ENCODE results near the gene WDR1.

Gene WDR1

GRCh38 chr4:10091531-10092181 lies 24.9 kb downstream of the WDR1 start:
- no peak for DNase-seq (ENCODE audit: low spot score)
- no peak for TF ChIP-seq CTCF (IDR thresholded peaks at IDR 0.05; ENCODE audit: extremely low read depth, missing control alignments)

GRCh38 chr4:10090467-10091250 lies 25.9 kb downstream of the WDR1 start:
- DNase-seq (ENCODE audit: low spot score): no peak
- no peak for TF ChIP-seq CTCF (IDR thresholded peaks at IDR 0.05; ENCODE audit: extremely low read depth, missing control alignments)

GRCh38 chr4:10089346-10089745 lies 27.3 kb downstream of the WDR1 start:
- no peak for DNase-seq (ENCODE audit: low spot score)
- TF ChIP-seq CTCF (IDR thresholded peaks at IDR 0.05; ENCODE audit: extremely low read depth, missing control alignments): peak; percentile 3

GRCh38 chr4:10088135-10089010 lies 28.2 kb downstream of the WDR1 start:
- DNase-seq (ENCODE audit: low spot score): no peak
- TF ChIP-seq CTCF (IDR thresholded peaks at IDR 0.05; ENCODE audit: extremely low read depth, missing control alignments): no peak

- TF ChIP-seq CTCF (IDR thresholded peaks at IDR 0.05; ENCODE audit: extremely low read depth, missing control alignments): no peak
- no peak for DNase-seq (ENCODE audit: low spot score)
These were observed 29.3 kb downstream of the WDR1 start for GRCh38 chr4:10087152-10087791.

GRCh38 chr4:10086506-10087120 lies 30.0 kb downstream of the WDR1 start:
- DNase-seq (ENCODE audit: low spot score): no peak
- no peak for TF ChIP-seq CTCF (IDR thresholded peaks at IDR 0.05; ENCODE audit: extremely low read depth, missing control alignments)
